ENCODE measurements around the gene RAB8B.

The RAB8B gene

DNA sequence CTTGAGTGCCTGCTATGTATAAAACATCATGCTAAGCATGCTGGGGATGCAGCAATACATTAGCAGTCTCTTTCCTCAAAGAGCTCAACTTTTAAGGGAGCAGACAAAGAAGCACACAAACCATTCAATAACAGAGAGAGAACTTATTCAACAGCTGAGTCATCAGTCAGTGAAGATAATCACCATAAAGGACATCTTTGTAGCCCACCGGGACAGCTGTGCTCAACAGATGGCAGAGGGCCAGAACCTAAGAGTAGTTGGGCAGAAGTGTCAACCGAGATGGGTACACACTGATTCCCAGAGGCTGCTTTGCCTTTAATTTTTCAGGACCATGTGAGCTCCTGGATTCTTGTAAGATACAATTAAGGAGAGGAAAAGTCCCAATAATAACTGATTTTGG is 4.2 kb upstream of the RAB8B start:
- H3K79me2 ChIP-seq (ENCODE audit: control insufficient read depth, insufficient read depth, low read length, unreplicated experiment): peaks cover 8% of the 10 kb centered on the region
- H3K27me3 ChIP-seq (ENCODE audit: insufficient read depth, low read length): no peaks in the 10 kb centered on the region
- H3K36me3 ChIP-seq (ENCODE audit: insufficient read depth, low read length): no peaks in the 10 kb centered on the region
- no peak overlapping the region for H3K4me3 ChIP-seq (ENCODE audit: low read depth, low read length)
- H3K27ac ChIP-seq (ENCODE audit: low read depth, low read length): no peak overlapping the region
- no peak overlapping the region for H2AFZ ChIP-seq (ENCODE audit: low read length, unreplicated experiment)
- H3K4me1 ChIP-seq (ENCODE audit: control insufficient read depth, insufficient read depth, low read length, unreplicated experiment): peaks cover 19% of the 10 kb centered on the region

DNA sequence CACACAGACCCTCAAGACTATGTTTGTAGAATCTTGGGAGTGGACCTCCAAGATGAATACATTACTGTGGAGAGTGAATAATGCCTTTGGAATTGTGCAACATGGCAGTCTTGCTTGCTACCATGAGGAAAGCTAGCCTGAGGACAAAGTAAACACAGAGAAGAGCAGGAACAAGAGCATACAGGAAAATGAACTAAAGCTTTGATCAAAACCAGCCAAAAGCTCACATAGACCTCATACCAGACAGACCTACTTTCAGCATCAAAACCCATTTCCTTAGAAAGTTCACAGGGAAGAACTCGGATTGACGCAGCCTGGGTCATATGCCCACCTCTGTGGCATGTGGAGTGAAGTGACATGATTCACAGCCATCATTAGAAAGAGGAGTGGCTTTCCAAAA is 3.3 kb upstream of the RAB8B start:
- H3K4me1 ChIP-seq (ENCODE audit: control insufficient read depth, insufficient read depth, low read length, unreplicated experiment): peaks cover 19% of the 10 kb centered on the region
- H3K27me3 ChIP-seq (ENCODE audit: insufficient read depth, low read length): no peaks in the 10 kb centered on the region
- H2AFZ ChIP-seq (ENCODE audit: low read length, unreplicated experiment): peak overlapping the region; percentile 64
- no peaks in the 10 kb centered on the region for H3K36me3 ChIP-seq (ENCODE audit: insufficient read depth, low read length)
- H3K27ac ChIP-seq (ENCODE audit: low read depth, low read length): no peak overlapping the region
- H3K79me2 ChIP-seq (ENCODE audit: control insufficient read depth, insufficient read depth, low read length, unreplicated experiment): peaks cover 16% of the 10 kb centered on the region
- H3K4me3 ChIP-seq (ENCODE audit: low read depth, low read length): no peak overlapping the region

DNA sequence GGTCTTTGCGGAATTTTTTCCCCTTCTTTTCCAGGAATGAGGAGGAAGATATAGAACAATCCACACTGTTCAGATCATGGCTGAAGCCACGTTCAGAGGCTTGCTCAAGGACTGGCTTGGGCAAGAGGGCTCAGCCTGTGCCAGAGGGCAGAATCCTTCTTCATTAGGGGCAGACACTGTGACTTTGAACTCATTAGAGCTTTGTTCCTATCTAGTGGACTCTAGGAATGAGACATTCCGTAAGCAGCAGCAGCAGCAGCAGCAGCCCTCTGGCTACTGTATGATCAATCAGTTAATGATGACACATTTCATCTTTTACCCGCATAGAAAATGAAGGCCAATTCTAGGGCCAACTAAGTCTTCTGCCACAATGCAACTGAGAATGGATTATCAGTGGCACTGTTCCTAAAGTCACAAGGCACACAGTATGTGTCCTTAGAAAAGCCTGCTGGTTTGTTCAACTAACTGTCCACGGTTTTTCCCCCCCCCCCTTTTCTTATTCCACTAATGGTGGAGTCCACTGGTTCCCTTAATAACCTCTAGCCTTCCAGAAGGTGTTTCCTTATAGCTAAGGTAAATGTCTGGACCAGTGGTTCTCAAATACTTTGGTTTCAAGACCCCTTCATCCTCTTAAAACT is 1.7 kb upstream of the RAB8B start:
- Histone ChIP-seq H3K36me3 (ENCODE audit: insufficient read depth, low read length) (no peaks in the 10 kb centered on the region), H3K4me1 (ENCODE audit: control insufficient read depth, insufficient read depth, low read length, unreplicated experiment) (peaks cover 34% of the 10 kb centered on the region), H3K27ac (ENCODE audit: low read depth, low read length) (no peak overlapping the region), H3K79me2 (ENCODE audit: control insufficient read depth, insufficient read depth, low read length, unreplicated experiment) (peaks cover 32% of the 10 kb centered on the region), H3K27me3 (ENCODE audit: insufficient read depth, low read length) (no peaks in the 10 kb centered on the region), H3K4me3 (ENCODE audit: low read depth, low read length) (no peak overlapping the region), H2AFZ (ENCODE audit: low read length, unreplicated experiment) (no peak overlapping the region)

DNA sequence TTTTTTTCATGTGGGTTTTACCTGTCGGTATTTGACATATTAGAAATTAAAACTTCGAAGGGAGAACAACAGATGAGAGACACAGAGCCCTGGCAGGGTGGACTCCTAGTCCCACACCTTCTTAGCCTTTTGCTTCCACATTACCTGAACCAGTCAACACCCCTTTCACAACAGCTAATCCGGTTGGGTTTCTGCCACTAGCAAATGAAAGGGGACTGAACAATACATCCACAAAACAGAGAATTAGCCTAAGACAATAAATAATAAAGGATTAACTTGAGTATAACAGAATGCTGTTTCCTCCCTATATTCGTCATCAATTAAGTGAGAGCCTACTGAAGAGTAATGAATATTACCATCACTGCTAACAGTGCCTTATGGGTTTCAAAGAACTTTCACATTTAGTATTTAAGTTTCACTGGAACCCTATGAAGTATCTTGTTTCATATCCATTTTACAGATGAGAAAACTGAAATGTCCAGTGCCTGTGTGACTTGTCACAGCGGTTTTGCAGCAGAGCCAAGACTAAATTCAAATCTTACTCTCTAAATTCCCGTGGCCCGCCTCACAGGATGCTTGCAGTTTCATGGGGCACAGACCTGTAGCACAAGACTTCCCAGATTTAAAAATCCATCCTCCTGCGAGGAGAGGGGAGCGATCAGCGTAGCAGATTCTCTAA is 1.0 kb upstream of the RAB8B start:
- Histone ChIP-seq H2AFZ (ENCODE audit: low read length, unreplicated experiment) (peak overlapping the region; percentile 84), H3K4me3 (ENCODE audit: low read depth, low read length) (peak overlapping the region; percentile 96), H3K36me3 (ENCODE audit: insufficient read depth, low read length) (no peaks in the 10 kb centered on the region), H3K27me3 (ENCODE audit: insufficient read depth, low read length) (no peaks in the 10 kb centered on the region), H3K27ac (ENCODE audit: low read depth, low read length) (no peak overlapping the region), H3K4me1 (ENCODE audit: control insufficient read depth, insufficient read depth, low read length, unreplicated experiment) (peaks cover 34% of the 10 kb centered on the region), H3K79me2 (ENCODE audit: control insufficient read depth, insufficient read depth, low read length, unreplicated experiment) (peaks cover 39% of the 10 kb centered on the region)

DNA sequence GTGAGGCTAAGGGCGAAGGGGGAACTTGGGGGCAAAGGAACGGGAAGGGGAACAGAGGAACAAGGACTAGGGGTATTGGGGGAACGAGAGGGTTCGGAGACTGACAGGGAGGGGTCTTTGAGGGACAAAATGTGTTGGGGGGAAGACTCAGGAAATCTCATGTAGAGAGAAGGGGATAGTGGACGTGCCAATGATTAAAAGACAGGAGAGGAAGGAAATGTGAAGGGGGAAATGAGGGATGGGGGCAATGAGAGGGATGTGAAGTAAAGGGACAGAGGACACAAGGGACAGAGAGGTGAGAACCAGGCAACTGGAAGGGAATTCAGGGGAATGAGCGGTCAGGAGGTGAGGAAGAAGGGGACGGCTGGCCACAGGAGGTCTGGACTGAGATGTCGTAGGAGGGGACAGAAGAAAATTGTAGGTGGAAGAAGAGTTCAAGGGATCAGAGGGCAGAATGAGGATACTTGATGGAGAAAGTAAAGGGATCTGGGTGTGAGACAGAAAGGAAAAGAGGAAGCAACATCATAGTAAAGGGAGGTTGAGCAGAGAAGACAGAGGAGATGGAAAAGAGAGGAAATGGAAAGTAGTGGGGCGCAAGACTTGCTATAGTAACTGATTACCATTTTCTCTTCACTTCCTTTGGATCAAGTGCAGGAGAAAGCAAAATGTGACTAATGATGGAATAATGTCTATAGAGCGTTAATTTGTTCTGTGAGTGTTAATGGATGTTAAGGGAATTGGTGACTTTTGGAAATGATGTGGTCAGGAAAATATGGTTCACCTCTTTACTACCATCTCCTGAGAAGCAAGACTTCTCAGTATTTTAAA is 749 bp downstream of the RAB8B start:
- Histone ChIP-seq H3K27me3 (ENCODE audit: insufficient read depth, low read length) (no peaks in the 10 kb centered on the region), H3K4me1 (ENCODE audit: control insufficient read depth, insufficient read depth, low read length, unreplicated experiment) (peaks cover 48% of the 10 kb centered on the region), H3K4me3 (ENCODE audit: low read depth, low read length) (peak overlapping the region; percentile 96), H2AFZ (ENCODE audit: low read length, unreplicated experiment) (peak overlapping the region; percentile 89), H3K79me2 (ENCODE audit: control insufficient read depth, insufficient read depth, low read length, unreplicated experiment) (peaks cover 55% of the 10 kb centered on the region), H3K27ac (ENCODE audit: low read depth, low read length) (peak overlapping the region; percentile 37), H3K36me3 (ENCODE audit: insufficient read depth, low read length) (no peaks in the 10 kb centered on the region)

DNA sequence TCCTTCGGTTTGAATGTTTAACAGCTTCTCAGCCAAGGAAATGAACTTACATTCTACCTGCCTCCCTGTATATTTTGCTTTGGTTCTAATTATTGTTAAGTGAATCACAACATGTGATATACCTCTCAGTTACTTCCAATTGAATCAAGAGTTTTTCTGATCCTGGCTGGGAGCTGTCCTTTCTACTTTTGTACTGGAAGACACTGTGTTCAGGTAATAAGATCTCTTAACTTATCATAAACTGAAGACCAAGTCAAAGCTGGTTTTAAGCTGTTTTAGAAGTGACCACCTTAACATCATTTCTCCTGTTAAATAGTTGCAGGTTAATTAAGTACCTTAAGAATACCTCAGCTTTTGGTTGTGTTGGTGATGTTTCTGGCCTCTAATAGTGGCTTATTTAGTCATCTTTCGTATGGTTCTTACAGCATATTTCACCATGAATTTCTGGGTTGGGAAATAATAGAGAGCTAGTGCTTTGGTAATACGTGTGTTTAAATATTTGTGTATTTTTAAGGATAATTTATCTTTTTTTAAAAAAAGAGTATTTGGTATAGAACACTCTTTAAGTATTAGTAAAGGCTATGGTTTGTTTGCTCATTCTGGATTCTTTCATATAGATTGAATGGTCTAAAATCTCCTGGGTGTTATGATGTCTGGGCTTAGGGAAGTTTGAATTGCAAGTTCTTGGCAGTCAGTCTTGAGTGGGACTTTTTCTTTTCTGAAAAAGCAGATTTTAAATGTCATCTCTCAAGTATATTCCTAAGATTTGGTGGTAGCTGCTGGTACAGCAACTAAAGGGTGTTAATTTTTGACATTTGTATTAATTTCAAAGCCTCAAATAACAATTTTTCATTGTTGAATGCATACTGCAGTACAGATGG is 1.6 kb downstream of the RAB8B start:
- peaks cover 64% of the 10 kb centered on the region for H3K79me2 ChIP-seq (ENCODE audit: control insufficient read depth, insufficient read depth, low read length, unreplicated experiment)
- no peaks in the 10 kb centered on the region for H3K36me3 ChIP-seq (ENCODE audit: insufficient read depth, low read length)
- peak overlapping the region; percentile 37 for H3K27ac ChIP-seq (ENCODE audit: low read depth, low read length)
- H3K27me3 ChIP-seq (ENCODE audit: insufficient read depth, low read length): no peaks in the 10 kb centered on the region
- peaks cover 48% of the 10 kb centered on the region for H3K4me1 ChIP-seq (ENCODE audit: control insufficient read depth, insufficient read depth, low read length, unreplicated experiment)
- H2AFZ ChIP-seq (ENCODE audit: low read length, unreplicated experiment): no peak overlapping the region
- H3K4me3 ChIP-seq (ENCODE audit: low read depth, low read length): peak overlapping the region; percentile 96

DNA sequence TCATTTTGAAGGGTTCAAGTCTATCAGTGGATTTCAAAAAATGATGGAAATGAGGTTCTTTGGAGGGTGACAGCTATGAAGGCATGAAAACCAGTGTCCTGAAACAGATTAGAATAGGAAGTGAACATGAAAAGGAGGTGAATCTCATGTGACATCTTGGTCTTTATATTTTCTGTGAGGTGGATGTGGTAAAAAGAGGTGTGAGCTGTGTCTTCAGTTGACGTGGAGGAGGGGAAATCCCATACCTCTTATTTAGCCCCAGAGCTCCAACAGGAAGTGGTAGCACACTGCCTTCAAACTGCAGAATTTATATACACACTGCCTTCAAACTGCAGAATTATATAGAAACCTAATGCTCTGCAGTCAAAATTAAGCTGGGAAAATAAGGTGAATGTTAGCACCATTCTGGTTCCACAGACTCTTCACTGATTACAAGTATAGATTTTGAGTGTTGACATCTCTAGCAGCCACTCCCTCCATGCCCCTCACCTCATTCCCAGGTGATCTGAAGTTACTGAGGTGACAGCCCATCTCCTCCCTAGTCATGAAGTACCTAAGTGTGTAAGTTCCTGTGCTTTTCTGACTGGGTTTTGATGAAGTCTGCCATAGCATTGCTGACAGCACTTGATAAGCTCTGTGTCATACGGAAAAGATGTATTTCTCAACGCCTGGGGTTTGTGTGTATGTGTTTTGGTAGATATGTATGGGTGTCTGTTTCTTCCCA is 2.7 kb downstream of the RAB8B start:
- Histone ChIP-seq H2AFZ (ENCODE audit: low read length, unreplicated experiment) (no peak overlapping the region), H3K79me2 (ENCODE audit: control insufficient read depth, insufficient read depth, low read length, unreplicated experiment) (peaks cover 72% of the 10 kb centered on the region), H3K27me3 (ENCODE audit: insufficient read depth, low read length) (no peaks in the 10 kb centered on the region), H3K4me1 (ENCODE audit: control insufficient read depth, insufficient read depth, low read length, unreplicated experiment) (peaks cover 45% of the 10 kb centered on the region), H3K27ac (ENCODE audit: low read depth, low read length) (no peak overlapping the region), H3K36me3 (ENCODE audit: insufficient read depth, low read length) (no peaks in the 10 kb centered on the region), H3K4me3 (ENCODE audit: low read depth, low read length) (peak overlapping the region; percentile 96)

DNA sequence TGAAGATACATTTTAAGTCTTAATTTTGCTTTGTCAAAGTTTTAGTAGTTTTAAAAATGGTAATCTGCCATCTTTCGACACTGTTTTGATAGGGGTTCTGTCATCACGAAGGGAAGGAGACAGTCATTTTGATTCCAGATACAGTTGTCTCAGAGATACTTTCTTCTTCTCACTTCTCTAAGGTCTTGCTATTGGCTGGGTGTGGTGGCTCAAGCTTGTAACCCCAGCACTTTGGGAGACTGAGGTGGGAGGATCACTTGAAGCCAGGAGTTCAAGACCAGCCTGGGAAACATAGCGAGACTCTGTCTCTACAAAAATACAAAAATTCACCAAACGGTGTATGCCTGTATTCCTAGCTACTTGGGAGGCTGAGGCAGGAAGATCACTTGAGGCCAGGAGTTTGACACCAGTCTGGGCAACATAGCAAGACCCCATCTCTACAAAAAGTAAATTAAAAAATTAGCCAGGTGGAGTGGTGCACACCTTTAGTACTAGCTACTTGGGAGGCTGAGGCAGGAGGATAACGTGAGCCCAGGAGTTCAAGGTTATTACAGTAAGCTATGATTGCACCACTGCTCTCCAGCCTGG is 3.3 kb downstream of the RAB8B start:
- Histone ChIP-seq H3K27ac (ENCODE audit: low read depth, low read length) (no peak overlapping the region), H3K27me3 (ENCODE audit: insufficient read depth, low read length) (no peaks in the 10 kb centered on the region), H3K4me3 (ENCODE audit: low read depth, low read length) (0 out of 2 replicates have a peak overlapping the region, but pooled peaks have one; percentile 96), H3K36me3 (ENCODE audit: insufficient read depth, low read length) (0 out of 2 replicates have a peak, but pooled peaks cover 3% of the 10 kb centered on the region), H3K79me2 (ENCODE audit: control insufficient read depth, insufficient read depth, low read length, unreplicated experiment) (peaks cover 77% of the 10 kb centered on the region), H3K4me1 (ENCODE audit: control insufficient read depth, insufficient read depth, low read length, unreplicated experiment) (peaks cover 47% of the 10 kb centered on the region), H2AFZ (ENCODE audit: low read length, unreplicated experiment) (no peak overlapping the region)

DNA sequence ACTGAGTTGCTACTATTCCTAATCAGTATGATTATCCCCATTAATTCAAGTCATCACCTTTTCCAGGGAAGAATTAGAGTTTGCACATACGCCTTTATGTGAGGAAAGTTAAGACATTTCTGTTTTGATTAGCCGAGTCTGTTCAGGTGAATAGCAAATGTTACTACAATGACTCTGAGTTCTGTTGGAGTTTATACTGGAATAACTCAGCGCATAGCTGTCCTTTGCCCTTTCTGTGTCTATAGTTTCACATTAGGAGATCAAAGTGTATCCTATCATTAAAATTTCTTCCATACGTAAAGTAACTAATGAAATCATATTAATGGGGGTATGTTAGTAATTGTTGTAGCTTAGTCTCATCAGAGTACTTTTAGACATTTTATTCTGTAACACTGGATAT is 4.9 kb downstream of the RAB8B start:
- Histone ChIP-seq H3K27ac (ENCODE audit: low read depth, low read length) (no peak overlapping the region), H3K27me3 (ENCODE audit: insufficient read depth, low read length) (no peaks in the 10 kb centered on the region), H3K4me3 (ENCODE audit: low read depth, low read length) (peak overlapping the region; percentile 50; the same call in 1 of the 2 replicates), H3K36me3 (ENCODE audit: insufficient read depth, low read length) (0 out of 2 replicates have a peak, but pooled peaks cover 3% of the 10 kb centered on the region), H3K79me2 (ENCODE audit: control insufficient read depth, insufficient read depth, low read length, unreplicated experiment) (peaks cover 92% of the 10 kb centered on the region), H3K4me1 (ENCODE audit: control insufficient read depth, insufficient read depth, low read length, unreplicated experiment) (peaks cover 57% of the 10 kb centered on the region), H2AFZ (ENCODE audit: low read length, unreplicated experiment) (no peak overlapping the region)
